GM19468 (cell line): ENCODE data around the gene FHOD3.

ENCODE experiments used
- ATAC-seq: cut with Tn5 transposase; IDR thresholded peaks from one replicate; pipeline ENCODE4 v1.9.1; 2021; ENCODE audit warnings: mild to moderate bottlenecking, moderate library complexity, moderate number of reproducible peaks; ENCODE audit not compliant: unreplicated experiment; ENCODE audit errors: extremely low read depth

Gene FHOD3

DNA sequence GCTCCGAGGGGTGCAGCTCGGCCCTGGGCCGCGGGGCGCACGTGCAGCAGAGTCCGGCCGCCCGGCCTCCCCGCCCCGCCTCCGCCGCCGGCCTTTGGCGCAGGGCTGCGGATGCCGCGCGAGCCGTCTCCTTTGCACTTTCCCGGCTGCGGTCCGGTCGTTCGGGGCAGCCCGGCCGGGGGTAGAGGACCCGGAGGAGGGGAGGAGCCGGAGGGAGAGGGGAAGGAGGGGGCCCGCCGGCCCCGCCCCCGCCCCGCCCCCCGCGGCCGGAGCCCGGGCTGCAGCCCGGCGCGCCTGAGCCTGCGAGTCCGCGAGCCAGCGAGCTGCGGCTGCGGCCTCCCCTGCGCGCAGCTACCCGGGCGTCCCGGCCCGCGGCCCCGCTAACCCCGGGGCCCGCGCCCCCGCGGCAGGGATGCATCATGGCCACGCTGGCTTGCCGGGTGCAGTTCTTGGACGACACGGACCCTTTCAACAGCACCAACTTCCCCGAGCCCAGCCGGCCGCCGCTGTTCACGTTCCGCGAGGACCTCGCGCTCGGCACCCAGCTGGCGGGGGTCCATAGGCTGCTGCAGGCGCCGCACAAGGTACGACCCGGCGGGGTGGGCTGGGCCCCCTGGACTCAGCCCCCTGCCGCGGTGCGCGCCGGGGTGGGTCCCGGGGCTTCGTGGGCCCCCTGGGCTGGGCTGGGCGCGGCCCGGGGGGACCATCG is at the start of gene FHOD3:
Gene FHOD3, plus strand, starts transcription at position 297 of the 709 bp plus-strand sequence. Its CDS starts 123 bp downstream, at position 420.
- ATAC-seq = no peak

DNA sequence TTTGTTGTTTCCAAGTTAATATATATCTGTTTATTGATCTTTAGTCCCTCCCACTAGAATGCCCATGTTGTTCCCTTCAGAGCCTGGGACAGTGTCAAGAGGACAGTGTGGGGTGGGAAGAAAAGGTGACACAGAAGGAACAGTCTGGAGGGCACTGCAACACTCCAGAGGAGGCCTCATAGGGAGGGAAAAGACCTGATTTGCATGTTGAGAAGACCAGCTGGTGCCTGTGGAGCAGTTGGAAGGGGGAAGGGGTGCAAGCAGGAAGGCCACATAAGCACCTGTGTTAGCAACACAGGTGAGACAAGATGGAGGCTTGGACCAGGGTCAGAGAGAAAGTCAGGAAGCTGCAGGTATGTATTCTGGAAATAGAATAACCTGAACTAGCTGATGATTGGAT is 48.1 kb upstream of the FHOD3 start:
- ATAC-seq = no peak

DNA sequence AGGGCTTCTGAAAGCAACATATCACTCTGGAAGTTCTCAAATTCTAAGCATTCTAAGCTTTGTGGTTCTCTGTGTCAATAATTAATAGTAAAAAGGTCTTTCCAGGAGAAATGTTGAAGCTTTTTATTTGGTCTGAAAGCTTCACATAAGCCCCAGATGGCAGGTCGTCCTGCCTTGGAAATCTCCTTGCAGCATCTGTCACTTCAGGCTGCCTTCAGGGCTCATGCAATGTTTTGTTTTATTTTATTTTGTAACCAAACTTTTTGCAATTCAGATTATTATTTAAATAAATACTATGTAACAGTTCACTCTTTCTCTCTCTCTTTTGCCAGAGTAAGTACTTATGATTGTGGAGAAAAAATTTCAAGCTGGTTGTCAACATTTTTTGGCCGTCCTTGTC is 46.7 kb upstream of the FHOD3 start:
- no peak for ATAC-seq

DNA sequence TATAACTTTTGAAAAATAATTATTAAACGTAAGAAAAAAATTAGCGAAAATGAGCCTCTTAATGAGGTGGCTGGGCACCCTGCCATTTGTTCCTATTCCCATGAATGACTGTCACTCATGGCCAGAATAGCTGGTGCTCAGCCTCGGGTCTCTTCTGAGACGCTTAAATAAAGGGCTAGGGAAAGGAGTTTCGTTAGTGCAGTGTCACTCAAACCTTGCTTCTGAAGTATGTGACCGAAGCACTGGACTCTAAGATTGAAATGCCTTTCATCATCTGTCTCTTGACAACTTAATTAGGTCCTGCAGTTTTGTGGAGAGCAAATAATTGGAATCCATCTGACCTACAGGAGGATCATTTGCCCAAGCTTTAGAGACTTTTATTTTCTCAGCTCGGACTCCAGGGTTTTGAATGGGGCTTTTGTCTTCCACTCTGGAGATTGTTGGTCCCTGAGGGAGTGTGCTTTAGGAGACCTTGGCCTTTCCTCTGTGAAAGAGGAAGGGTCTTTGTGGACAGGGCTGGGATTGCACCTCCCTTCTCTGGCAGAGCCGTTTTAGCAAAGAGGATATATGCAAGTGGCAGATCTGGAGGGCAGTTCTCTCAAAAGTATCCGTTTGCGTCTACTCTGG is 42.3 kb upstream of the FHOD3 start:
- ATAC-seq = no peak

DNA sequence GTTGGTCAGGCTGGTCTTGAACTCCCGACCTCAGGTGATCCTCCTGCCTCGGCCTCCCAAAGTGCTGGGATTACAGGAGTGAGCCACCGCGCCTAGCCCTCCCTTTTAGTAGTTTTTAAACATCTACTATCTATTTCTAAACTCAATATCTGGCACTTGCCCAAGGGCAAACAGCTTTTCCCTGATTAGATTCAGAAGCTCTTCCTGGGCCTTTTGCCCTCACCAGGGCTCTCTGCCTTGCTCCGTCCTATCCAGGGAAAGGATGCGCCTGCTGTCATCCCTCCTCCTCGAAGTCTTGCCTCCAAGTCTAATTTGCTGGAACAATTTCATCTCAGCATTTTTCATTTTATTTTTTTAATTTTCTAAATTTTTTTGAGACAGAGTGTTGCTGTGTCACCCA is 41.4 kb upstream of the FHOD3 start:
- ATAC-seq = no peak

DNA sequence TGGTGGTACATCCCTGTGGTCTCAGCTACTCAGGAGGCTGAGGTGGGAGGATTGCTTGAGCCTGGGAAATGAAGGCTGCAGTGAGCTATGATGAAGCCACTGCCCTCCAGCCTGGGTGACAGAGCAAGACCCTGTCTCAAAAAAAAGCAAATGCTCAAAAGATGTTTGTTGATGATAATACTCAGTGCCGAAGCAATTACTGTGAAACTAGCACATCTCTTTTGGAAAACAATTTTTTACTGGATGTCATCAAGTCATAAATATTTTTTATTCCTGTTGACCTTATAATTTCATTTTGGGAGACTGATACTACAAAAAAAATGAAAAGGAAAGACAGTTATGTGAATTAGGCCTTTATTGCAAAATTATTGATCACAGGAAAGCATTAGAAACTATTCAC is 34.5 kb upstream of the FHOD3 start:
- no peak for ATAC-seq

DNA sequence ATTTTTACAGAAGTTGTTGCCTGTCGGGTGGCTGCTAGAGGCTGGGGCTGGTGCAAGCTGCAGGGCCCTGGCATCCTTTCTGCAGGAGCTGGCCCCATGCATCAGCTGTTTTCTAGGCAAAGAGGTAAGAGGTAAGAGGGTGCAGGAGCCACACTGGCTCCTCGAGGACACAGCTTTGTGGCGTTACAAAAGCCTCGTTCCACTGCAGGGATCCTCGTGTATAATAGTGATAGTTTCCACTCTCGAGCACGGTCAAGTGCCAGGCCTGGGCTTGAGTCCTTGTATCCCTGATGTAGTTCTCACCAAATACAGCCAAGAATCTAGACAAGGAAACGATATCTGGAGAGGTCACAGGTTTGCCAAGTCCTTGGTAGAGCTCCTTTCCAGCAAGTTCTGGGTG is 33.2 kb upstream of the FHOD3 start:
- no peak for ATAC-seq

DNA sequence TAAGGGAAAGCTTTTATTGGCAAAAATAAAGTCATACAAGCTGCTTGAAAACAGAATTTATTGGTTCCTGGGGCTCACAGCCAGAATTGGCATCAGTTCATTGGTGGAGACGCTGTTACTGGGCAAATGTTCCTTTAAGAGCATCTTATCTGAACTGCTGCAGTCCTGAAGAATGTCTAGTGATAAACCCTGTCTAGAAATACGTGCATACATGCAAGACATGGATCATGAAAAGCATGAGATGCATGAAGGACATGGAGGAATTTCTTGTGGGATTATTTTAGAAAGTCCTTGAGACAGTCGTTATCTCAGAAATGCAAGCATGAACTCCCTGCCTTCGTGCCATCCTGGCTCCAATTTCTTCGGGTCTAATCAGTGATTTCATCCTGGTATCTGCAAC is 32.5 kb upstream of the FHOD3 start:
- ATAC-seq = no peak

DNA sequence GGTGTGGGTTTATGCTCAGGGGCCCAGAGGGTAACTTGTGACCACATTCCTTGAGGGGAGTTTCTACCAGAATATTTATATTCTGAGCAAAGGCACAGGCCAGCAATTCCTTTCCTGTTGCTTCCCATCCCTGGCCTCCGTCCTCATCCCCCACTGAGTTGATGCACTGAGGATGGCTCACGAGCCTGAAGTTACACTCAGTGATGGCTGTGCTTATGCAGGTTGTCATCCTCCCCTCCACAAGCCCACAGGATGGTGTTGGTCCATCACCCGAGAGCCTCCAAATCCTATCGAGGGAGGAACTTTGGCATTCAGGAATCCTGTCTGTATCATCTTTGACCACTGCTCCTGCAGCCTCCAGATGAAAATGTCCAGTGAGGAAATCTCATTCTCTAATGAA is 28.4 kb upstream of the FHOD3 start:
- no peak for ATAC-seq

DNA sequence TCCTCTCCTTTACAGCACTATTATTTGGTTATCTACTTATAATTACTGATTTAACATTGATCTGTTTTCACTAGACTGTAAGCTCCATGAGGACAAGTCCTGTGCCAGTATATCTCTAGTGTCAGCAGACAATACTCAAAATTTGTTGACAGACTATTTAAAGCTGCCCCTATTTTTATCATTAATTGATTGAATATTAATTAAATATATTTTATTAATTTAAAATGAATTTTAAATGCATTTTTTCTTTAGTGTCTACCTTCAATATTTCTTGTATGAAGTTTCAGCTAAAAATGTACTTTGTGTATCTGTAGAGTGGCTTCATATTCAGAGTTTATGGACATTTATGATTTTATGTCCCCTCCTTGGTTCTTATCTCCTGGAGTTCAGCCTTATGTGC is 26.4 kb upstream of the FHOD3 start:
- ATAC-seq = no peak

DNA sequence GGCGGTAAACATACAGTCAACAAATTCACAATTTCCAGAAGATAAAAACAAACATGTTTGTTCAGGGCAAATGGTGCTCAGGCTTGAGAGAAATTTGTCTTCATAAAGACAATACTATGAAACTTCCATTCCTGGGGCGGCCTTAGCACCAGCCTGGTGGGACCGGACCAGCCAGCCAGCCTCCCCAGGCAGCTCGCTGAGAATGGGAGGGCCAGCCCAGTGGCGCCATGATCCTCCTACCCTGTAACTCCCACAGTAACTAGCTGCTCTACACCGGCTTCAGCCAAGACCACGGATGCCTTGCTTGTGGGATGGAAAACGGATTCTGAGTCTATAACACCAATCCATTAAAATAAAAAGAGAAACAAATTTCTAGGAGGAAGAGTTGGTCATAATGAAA is 24.2 kb upstream of the FHOD3 start:
- no peak for ATAC-seq

DNA sequence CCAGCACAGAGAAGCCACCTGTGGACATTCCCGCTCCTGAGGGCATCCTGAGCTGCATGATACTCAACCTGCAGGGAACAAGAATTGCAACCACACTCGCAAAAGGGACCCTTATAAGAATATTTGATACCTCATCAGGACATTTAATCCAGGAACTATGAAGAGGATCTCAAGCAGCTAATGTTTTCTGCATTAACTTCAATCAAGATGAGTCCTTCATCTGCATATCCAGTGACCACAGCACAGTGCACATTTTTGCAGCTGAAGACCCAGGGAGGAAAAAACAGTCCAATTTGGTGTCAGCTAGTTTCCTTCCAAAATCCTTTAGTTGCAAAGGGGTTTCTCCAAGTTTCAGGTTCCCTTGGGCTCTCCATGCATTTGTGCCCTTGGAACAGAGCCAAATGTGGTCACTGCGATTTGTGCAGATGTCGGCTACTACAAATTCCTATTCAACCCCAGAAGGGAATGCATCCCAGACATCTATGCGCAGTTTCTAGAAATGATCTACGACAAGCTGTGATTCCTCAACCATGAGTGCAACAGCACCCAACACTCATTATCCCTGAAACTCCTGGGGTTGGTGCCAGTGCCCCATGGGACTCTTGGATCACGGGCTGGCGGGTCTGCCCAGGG is 23.3 kb upstream of the FHOD3 start:
- ATAC-seq = no peak

DNA sequence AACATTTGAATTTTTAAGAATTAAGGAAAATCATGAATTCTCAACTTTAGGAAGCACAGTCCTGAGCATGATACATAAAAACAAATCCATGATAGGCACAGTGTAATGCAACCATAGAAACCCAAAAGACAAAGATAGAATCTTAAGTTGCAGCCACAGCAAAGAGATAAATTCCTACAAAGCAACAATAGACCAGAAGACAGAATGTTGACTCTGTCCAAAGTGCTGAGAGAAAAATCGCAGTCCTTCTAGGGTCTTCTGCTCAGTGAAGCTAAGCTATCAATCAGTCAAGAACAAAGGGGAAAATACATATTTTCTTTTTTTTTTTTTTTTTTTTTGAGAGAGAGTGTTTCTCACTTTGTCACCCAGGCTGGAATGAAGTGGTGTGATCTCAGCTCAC is 22.0 kb upstream of the FHOD3 start:
- ATAC-seq = no peak

DNA sequence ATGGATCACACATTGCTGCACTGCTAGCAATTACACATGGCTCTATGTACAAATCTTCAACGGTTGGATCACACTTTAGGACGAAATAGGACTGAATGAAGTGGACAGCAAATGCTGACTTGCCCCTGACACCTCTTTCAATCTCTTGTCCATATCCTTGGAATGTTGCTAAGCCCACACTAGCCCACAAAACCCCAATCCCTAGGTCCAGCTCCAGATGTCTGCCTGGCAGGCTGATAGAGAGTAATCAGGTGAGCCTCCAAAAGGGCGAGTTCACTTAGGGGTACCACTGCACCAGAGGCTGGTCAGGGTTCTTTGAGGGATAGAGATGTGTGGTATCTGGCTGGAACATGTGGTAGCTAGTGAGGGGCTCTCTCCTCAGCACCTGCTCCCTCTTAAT is 18.5 kb upstream of the FHOD3 start:
- ATAC-seq = no peak

DNA sequence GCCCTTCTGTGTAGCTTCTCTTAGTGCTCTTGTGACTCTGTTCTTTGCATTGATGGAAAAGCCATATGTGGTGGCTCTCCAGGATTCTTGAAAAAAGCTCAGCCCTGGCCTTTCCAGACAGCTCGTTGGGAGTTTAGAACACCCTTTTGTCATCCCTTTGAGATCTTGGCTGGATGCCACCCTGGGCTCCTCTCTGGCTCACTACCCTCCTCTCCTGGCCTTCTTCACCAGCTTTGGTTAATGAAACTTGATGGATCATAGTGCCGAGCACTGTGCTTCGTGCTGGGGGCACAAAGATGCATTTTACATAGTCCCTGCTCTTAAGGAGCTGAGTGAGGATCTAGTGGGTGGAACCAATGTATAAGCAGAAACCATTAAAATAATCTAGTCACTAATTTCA is 15.6 kb upstream of the FHOD3 start:
- ATAC-seq = no peak

DNA sequence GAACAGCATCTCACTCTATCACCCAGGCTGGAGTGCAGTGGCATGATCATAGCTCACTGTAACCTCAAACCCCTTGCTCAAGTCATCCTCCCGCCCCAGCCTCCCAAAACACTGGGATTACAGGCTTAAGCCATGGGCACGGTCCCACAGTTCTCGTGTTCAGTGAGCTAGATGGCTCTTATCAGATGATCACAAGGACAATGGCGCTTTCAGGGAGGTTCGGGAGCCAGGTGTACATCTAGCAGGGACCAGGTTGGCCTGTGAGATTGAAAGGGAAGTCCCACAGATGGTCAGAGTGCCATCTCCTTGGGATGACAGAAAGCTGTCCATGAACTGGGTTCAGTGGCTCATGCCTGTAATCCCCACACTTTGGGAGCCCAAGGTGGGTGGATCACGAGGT is 14.1 kb upstream of the FHOD3 start:
- ATAC-seq = no peak

DNA sequence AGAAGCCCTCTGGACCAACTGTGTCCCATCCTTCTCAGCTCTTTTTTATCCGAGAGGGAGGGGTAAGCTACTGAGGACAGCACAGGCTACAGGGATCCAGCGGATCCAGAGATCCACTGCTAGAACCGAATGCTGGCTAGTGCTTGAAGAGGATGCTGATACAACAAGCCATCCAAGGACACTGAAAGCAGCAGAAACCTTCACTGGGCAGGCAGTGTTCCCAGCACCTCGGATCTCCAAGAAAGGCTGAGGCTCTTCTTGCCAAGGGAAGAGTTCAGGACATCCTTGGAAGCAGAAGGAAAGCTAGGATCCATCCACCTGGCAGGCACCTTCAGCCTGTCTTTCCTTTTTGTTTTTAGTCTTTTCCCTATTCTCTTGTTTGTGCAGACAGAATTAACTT is 13.2 kb upstream of the FHOD3 start:
- ATAC-seq = no peak

DNA sequence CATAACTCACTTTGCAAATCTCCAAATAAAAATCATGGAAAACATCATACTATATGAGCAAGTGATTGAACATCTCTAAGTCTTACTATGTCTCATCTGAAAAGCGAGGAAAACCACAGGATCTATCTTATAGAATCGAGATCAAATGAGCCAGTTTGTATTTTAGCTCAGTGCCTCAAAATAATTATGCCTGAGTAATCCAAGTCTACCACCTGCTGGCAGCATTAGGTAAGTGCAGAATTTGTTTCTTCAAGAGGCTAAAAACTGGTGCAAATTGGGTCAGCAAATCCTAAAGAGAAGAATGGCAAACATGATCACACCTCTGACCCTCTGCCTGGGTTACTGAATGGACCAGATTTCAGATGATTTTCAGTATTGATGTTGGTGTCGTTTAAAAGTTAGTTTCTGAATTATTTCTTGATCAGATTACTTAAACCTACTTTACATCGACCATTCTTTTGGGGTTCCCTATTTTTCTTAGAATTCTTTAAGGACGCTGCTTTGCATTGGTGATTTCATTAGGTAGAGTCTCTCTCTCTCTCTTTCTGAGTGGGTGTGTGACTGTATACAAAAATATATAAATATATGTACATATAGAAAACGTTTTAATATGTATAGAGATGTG is 12.7 kb upstream of the FHOD3 start:
- ATAC-seq = no peak

DNA sequence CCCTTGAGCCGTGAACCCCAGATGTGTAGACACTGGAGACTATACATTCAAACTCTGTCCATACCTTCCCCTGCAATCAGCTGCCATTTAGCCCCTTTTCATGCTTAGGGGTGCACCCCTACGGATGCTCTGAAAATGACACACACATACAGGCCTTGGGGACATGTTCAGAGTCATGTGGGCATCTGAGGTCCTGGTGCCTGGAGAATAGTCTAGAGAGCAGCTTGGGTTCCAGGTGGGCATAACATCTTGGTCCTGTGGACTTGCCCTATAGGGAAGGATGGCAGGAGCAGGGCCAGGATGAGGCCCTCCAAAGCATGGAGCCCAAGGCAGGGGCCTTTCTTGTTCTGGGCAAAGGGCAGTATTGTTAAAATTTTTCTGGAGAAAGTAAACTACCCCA is 9.9 kb upstream of the FHOD3 start:
- no peak for ATAC-seq

DNA sequence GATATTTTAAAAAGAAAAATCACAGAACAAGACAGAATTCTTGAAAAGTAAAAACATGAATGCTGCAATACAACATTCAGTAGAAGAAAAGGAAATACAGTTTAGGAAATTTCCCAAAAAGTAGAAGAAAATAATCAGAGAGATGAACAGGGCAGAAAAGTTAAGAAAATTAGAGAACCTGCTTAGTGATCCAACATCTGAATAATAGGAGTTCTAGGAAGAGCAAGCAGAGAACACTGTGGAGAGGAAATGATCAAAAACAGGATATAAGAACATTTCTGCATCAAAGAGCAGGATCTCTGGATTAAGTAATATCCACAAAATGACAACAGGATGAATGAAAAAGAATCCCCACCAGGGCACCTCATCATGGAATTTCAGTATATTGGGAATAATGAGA is 8.8 kb upstream of the FHOD3 start:
- ATAC-seq = no peak

DNA sequence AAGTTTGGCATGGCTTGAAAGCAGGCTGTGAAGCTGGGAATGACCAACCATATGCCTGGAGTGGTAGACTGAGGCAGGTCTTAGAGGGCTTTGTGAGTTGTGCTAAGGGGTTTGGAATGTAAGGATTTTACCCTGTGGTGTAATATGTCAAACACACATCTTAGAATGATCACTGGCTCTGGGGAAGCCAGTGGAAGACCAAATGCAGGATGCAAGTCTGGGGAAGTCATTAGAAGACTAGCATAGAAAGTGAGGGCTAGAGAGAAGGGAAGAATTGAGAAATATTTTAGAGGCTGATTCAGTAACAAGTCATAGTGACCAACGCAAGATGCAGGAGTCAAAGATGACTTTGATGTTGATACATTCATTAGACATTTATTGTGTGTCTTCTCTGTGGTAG is 3.5 kb upstream of the FHOD3 start:
- ATAC-seq = no peak
